GM18517 (cell line): ENCODE measurements around the gene FGFR3.

ENCODE experiments used
- ATAC-seq: cut with Tn5 transposase; IDR thresholded peaks from one replicate; pipeline ENCODE4 v1.9.1; 2021; ENCODE audit warnings: mild to moderate bottlenecking, moderate library complexity; ENCODE audit not compliant: unreplicated experiment

Gene FGFR3

DNA sequence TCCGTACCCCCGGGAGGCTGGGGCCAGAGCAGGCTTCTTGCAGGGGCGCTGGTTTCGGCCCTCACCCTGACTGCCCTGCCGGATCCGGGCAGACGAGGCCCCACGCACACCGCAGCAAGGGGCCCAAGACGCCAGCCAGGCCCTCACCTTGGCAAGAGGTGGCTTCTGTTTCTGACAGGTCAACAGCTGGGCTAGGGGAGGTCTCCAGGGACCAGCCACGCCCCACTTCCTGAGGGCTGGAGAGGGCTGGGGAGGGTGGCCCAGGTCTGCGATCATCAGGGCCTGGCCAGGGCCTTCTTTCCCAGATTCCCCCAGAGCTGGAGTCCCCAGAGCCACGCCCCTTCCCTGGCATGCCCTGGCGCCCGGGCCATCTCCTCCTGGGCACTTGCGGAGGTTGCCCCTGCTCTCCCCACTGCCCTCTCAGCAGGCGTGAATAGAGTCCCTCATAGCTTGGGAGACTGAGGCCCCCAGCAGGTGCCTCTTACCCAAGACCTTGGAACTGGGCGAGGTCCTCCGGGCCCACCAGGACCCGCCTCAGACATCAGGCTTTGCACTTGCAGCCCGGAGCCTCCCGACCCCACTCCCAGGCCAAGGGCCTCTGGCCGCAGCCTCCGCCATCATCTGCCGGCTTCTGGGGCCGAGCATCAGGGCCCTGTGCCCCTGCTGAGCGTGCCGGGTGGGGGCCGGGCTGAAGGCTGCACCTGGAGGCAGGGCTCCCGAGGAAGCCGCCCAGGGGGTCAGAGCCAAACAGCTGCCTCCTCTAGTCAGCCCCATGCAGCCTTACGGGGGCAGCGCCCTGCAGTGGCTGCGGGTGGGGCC is 6.3 kb upstream of the FGFR3 start:
- ATAC-seq: no peak

GRCh38 chr4:1787411-1788077 is 5.5 kb upstream of the FGFR3 start:
- ATAC-seq: no peak

GRCh38 chr4:1788254-1788973 is 4.7 kb upstream of the FGFR3 start:
- no peak for ATAC-seq

- ATAC-seq: no peak
Measured at GRCh38 chr4:1789552-1789951, 3.5 kb upstream of the FGFR3 start.

- no peak for ATAC-seq
Measured at GRCh38 chr4:1790005-1790404, 3.1 kb upstream of the FGFR3 start.

DNA sequence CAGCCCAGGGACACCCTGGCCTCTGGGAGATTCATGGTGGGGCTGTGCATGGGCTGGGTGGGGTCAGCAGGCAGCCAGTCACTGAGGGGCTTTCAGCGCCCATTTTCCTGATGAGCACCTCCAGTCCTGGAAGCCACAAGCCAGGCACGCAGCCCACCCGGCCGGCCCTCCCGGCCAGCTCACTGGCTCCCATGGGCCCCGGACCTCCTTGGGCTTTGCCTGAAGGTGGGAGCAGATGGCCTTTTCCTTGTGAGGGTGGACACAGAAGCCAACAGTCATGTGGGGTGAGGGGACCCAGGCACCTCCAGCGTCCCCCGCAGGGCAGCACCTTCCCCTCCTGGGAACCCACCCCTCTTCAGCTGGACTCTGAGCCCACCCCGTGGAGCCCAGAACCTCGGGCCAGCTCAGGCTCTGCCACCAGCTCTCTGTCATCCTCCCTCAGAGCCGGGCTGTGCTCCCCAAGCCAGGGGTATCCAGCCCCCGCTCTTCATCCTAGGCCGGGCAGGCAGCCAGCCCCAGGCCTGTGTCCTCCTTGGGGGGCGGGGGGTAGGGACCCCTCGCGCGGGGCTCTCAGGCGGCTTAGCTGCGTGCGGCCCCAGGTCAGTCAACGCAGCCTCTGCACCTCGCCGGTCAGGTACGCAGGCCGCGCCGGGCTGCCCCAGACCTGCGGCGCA is 798 bp upstream of the FGFR3 start:
- ATAC-seq: no peak

DNA sequence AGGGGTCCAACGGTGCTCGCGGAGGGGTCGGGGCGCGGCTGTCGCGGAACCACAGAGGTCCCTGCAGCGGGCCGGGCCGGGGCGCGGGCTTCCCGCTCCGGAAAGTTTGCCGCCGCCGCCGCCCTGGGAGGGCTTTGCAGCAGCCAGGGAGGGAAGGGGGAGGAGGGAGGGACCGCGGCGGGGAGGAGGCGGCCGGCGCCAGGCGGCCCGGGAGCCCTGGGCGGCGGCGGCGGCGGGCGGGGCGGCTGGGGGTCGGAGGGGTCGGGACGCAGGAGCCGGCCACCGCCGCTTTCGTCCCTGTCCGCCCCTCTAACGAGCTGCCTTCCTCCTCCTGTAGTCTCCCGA is 375 bp downstream of the FGFR3 start:
- ATAC-seq: no peak

- no peak for ATAC-seq
Measured at GRCh38 chr4:1793940-1794808, 1.1 kb downstream of the FGFR3 start.

DNA sequence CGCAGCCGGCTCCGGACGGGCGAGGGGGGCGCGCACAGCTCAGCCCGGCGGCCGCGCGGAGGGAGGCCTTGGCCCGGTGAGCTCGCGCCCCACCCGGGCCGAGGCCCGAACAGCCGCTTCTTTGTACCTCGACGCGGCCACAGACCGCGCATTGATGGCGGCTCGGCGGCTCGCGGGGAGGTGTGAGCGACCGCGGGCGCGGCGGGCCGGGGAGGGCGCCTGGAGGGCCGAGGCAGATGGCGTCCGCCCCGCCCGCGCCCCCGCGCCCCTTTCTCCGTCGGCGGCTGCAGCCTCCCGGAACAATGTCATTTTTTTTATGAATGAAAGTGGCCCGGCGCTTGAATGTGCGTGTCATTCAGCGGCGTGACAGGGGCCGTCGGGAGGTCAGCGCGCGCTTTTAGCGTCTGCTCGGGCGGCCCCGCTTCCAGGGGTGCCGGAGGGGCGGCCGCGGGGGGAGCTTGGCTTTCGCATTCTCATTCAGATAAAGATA is 1.8 kb downstream of the FGFR3 start:
- no peak for ATAC-seq

GRCh38 chr4:1795299-1796195 is 2.5 kb downstream of the FGFR3 start:
- no peak for ATAC-seq

DNA sequence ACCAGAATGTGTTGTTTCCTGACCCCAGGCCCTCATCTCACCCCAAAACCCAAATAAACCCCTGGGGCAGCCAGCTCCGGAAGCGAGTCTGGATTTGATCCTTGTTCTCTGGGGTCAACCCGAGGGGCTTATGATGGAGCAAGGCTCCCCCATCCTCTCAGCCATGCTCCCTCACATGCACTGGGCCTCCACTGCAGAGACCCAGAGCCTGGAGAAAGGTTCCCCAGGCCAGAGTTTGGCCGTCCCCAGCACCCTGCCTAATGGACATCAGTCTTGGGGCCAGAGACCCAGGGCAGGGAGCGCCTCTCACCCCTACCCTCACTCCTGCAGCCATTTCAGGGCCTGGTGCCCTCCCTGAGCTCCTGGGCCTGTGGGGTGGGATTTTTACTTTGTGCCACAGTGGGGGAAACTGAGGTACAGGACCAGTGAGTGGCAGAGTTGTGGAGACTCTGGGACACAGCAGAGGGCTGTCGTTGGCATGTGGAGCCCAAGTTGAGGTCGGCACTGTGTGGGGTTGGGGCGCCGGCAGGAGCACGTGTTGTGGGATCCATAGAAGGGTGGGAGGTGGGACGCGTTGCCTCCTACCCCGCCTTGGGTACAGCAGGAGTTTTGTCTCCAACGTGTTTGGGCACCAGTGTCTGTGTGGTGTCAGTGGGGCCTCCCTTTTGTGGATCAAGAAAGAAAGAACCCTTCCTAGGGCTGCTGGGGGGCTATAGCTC is 3.6 kb downstream of the FGFR3 start:
- ATAC-seq: no peak

DNA sequence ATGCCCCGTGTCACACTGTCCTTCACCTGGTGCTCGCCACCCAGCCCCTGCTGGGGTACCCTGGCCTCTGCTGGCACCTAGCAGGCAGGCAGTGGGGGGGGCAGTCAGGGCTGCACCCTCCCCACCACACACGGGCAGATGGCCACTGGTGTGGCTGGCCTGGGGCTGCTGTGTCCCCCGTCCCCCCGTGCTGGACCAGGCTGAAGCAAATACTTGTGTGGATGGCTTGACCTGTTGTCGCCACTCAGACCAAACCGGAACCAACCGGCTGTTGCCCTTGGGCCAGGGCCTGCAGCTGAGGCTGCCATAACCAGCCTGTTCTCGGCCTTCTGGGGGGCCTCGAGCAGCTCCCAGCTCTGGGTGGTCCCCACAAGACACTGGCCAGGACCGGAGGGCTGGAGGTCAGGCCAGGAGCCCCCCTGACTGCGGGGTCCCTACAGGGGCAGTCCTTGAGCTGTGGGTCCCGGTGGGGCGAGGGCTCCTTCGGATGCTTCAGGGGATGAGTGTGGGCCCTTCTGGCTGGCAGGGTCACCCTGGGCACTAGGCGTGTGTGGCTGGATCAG is 4.3 kb downstream of the FGFR3 start:
- no peak for ATAC-seq

DNA sequence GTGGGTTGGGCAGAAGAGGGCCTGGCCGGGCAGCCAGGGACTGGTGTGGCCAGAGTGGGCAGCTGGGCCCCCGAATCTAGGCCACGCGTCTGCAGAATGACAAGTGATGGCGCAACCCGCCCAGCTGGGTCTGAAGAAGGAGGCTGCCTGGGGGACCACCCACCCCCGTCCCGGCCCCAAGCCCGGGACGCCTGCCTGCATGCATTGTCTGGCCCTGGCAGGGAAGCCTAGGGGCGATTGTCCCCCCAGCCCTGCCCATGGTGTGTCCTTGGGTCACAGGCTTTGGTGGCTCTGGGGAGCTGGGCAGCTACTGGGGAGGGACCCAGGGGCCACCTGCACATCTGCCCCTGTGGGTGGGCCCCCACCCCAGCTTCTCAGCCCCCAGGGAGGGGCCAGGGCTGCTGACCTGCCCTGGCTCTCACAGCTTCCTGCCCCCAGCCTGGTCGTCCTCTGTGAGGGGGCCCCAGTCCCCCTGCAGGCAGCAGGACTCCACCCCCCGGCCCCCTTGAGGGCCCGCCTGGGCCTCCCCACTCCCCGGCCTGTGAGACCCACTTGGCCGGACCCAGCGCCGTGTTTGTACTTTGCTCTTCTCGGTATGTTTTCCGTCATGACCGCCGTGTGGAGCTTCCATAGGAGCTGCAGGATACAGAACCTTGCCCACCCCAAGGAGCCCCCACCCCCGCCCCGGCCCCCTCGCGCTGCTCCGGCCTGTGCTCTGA is 4.9 kb downstream of the FGFR3 start:
- ATAC-seq: no peak

DNA sequence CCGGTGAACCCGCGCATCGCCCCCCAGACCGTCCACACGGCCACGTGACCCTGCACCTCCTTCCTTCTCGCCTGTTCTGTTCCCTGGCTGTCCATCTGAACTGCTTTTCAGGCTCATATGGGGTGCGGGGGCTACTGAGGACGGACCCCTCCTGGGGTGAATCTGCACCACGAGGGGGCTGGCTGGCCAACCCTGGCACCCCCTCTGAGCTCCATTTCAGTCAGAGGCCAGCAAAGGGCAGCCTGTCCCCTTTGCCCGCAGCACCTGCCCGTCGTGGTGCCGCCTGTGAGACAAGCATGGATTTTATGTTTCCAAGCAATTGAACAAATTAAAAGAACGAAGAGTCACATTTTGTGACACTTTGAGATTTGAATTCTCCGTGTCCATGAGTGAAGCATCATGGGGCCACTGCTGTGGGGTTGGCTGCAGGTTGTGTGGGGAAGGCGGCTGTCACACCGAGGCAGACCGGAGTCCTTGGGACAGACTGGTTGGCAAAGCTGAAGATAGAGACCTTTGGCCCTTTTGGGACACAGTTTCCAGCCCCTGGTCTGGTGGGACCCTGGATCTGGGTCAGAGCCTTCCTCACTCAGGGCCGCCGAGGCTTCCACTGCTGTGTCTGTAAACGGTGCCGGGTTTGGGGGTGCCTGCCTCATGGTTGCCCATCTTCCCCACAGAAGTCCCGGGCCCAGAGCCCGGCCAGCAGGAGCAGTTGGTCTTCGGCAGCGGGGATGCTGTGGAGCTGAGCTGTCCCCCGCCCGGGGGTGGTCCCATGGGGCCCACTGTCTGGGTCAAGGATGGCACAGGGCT is 5.7 kb downstream of the FGFR3 start:
- no peak for ATAC-seq

DNA sequence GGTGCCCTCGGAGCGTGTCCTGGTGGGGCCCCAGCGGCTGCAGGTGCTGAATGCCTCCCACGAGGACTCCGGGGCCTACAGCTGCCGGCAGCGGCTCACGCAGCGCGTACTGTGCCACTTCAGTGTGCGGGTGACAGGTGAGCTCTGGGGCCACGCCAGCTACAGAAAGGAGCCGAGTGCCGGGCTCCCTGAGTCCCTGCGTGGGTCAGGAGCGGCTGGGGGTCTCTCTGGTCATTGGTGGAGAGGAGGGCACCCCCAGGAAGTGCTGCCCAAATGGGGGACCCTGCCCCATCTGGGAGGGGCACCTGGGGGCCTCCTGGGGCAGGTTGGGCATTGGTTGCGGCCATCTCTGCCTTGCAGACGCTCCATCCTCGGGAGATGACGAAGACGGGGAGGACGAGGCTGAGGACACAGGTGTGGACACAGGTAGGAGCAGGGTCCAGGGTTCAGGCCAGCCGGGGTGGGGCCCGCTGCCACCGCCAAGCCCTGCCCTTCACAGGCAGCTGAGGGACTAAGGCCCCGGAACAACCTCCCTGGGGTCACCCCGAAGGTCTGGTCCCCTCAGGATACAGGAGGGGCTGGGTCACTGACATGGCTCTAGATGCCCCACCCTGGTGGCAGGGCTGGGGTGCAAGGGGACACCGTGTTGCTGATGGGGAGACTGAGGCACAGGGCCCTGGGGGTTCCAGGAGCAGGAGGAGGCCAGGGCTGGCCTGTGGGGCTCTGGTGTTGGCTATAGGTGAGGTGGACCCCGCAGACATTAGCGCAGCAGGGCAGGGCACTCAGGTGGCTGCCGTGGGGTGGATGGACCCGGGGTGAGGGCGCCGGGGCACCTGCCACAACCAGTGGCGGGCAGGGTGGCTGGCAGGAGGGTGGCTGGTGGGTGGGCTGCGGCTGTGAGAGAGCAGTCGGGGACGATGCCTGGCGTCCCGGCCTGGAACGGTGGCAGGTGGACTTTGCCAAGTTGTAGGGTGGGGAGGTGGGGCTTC is 6.6 kb downstream of the FGFR3 start:
- ATAC-seq: no peak

DNA sequence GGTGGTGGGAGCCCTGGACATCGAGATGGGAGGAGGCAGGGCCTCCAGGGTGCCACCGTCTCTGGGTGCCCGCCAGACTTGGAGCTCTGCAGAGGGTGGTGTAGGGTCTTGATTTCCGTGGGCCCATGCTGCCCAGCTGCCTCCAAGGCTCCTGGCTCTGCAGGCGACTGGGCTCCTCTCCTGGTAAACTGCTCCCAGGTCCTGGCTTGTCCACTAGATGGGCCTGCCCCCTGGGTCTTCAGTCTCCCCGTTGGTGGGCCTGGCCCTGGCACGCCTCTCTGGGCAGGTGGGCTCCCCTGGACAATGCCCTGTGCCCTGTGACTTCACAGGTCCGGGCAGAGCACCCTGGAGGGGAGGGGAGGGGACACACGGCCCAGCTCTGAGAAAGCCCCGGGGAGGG is 7.7 kb downstream of the FGFR3 start:
- ATAC-seq: no peak
